AG04449 (cell line): ENCODE data around the gene ZNF385B.

Source experiments
- CTCF ChIA-PET: fragments of 350-600 bp; formaldehyde crosslinking; extraction: SDS; loops from one replicate; lab custom pipeline; 2021; ENCODE audit warnings: antibody characterized with exemption; lab: Yijun Ruan, JAX
- POLR2A ChIA-PET: fragments of 400-600, 350-600 bp; formaldehyde crosslinking; extraction: SDS; loops from one replicate; lab custom pipeline; 2020; ENCODE audit warnings: antibody characterized with exemption, inconsistent platforms; lab: Yijun Ruan, JAX
- DNase-seq: peaks from one replicate; pipeline ENCODE4 v3.0.0-alpha.2; 2010; ENCODE audit warnings: low read depth, low spot score
- H3K4me3 ChIP-seq: 2 replicates; pipeline ENCODE4 v1.5.1; 2011; ENCODE audit warnings: low read depth, mild to moderate bottlenecking, control low read depth, low read length
- CTCF ChIP-seq: IDR thresholded peaks from one replicate; pipeline ENCODE4 v1.5.1; 2011; ENCODE audit warnings: mild to moderate bottlenecking, moderate library complexity, low read length, control low read depth, inconsistent platforms; ENCODE audit not compliant: insufficient read depth; ENCODE audit errors: missing control alignments

ZNF385B gene

GRCh38 chr2:179686718-179687342 is 174.6 kb downstream of the ZNF385B start:
- H3K4me3 ChIP-seq = no peak overlapping the region
- no peak for DNase-seq
- ChIA-PET POLR2A (no interaction called here), CTCF (no interaction called here)
- no peak for TF ChIP-seq CTCF

GRCh38 chr2:179686069-179686468 is 175.3 kb downstream of the ZNF385B start:
- DNase-seq = no peak
- TF ChIP-seq CTCF = no peak
- ChIA-PET CTCF (no interaction called here), POLR2A (no interaction called here)
- H3K4me3 ChIP-seq = no peak overlapping the region

GRCh38 chr2:179685146-179685545 is 176.3 kb downstream of the ZNF385B start:
- ChIA-PET CTCF (no interaction called here), POLR2A (no interaction called here)
- H3K4me3 ChIP-seq = no peak overlapping the region
- no peak for TF ChIP-seq CTCF
- no peak for DNase-seq

GRCh38 chr2:179682756-179683155 is 178.7 kb downstream of the ZNF385B start:
- ChIA-PET POLR2A (no interaction called here), CTCF (no interaction called here)
- H3K4me3 ChIP-seq = no peak overlapping the region
- DNase-seq = no peak
- TF ChIP-seq CTCF = no peak

GRCh38 chr2:179677746-179678505 is 183.5 kb downstream of the ZNF385B start:
- no peak for DNase-seq
- no peak overlapping the region for H3K4me3 ChIP-seq
- POLR2A ChIA-PET = no interaction called here
- TF ChIP-seq CTCF = no peak
- CTCF ChIA-PET = no interaction called here

GRCh38 chr2:179677077-179677688 is 184.2 kb downstream of the ZNF385B start:
- no peak for TF ChIP-seq CTCF
- CTCF ChIA-PET = no interaction called here
- H3K4me3 ChIP-seq = no peak overlapping the region
- no peak for DNase-seq
- POLR2A ChIA-PET = no interaction called here
